K562 (cell line): ENCODE results near the gene CMSS1. TPM values are rescaled to one million over a fixed set of nuclear protein-coding genes. Genes with fewer than 3 reads are reported as not detected.

ENCODE experiments used
- ATAC-seq: fragments of 200-7000 bp; cut with Tn5 transposase; 3 replicates; pipeline ENCODE4 v1.9.1; 2020; ENCODE audit warnings: moderate library complexity
- BruUV-seq: library from RNA; stranded (reverse); fragments of 400-500 nt; replicated peaks from 2 replicates; lab custom pipeline; 2021; lab: Mats Ljungman, UMichigan
- CTCF ChIA-PET: fragments of 300-600 bp; formaldehyde crosslinking; extraction: SDS; loops from one replicate; lab custom pipeline; 2021; ENCODE audit warnings: low intra/inter-chr PET ratio; lab: Yijun Ruan, JAX
- POLR2A ChIA-PET: fragments of 300-600, 350-650 bp; sonication (Branson Sonifier 250); formaldehyde crosslinking; extraction: SDS; loops from one replicate; lab custom pipeline; 2021; ENCODE audit warnings: antibody characterized with exemption, inconsistent platforms; lab: Yijun Ruan, JAX
- DNase-seq, 4 experiments: peaks; one replicate each; pipeline versions ENCODE4 v3.0.0 to v3.0.0-alpha.2; 2011 to 2018; ENCODE audit warnings: low spot score in 3 of 4, mixed read lengths in 3 of 4; ENCODE audit errors: extremely low read depth in 1 of 4
- FAIRE-seq: peaks from 2 replicates; lab custom pipeline; 2011; peaks lifted over from hg19 to GRCh38; lab: Jason Lieb, UNC
- H2AFZ ChIP-seq: 2 replicates; pipeline ENCODE4 v1.6.0; 2011; ENCODE audit warnings: low read depth, low read length, control low read depth, inconsistent platforms
- H3K27ac ChIP-seq: fragments of 200-600 bp; 3 replicates; pipeline ENCODE4 v1.8.0; 2011; ENCODE audit warnings: low read depth, mild to moderate bottlenecking, control low read depth, inconsistent platforms, low read length, moderate library complexity, mixed read lengths; ENCODE audit errors: extremely low read depth
- H3K27me3 ChIP-seq, 2 experiments: fragments of 300-600 bp in 1 of 2; 2 replicates in 1 of 2; 3 replicates in 1 of 2; pipeline versions ENCODE4 v1.6.0 to v1.8.0; 2011; ENCODE audit warnings: inconsistent platforms in 2 of 2, low read length in 2 of 2, mild to moderate bottlenecking in 1 of 2, mixed read lengths in 1 of 2, moderate library complexity in 1 of 2; ENCODE audit not compliant: control insufficient read depth in 2 of 2, insufficient read depth in 2 of 2
- H3K36me3 ChIP-seq: fragments of 300-600 bp; 3 replicates; pipeline ENCODE4 v1.8.0; 2011; ENCODE audit warnings: mild to moderate bottlenecking, low read length, inconsistent platforms; ENCODE audit not compliant: control insufficient read depth, insufficient read depth
- H3K4me1 ChIP-seq, 2 experiments: fragments of 200-600 bp in 1 of 2; replicated peaks in 1 of 2; 2 replicates in 1 of 2; 3 replicates in 1 of 2; pipeline versions ENCODE4 v1.5.1 to v1.8.0; 2011; ENCODE audit warnings: inconsistent platforms in 2 of 2, low read length in 2 of 2, mild to moderate bottlenecking in 1 of 2, mixed read lengths in 1 of 2, moderate library complexity in 1 of 2; ENCODE audit not compliant: control insufficient read depth in 2 of 2, insufficient read depth in 2 of 2
- H3K4me2 ChIP-seq: 2 replicates; pipeline ENCODE4 v1.6.1; 2011; ENCODE audit warnings: low read length, control low read depth, inconsistent platforms, mixed read lengths; ENCODE audit not compliant: insufficient read depth
- H3K4me3 ChIP-seq: fragments of 200-600 bp; sonication (generic), shearing (Covaris generic); 2 replicates; pipeline ENCODE4 v1.5.1; 2016; ENCODE audit warnings: control low read depth, inconsistent platforms
- H3K79me2 ChIP-seq: fragments of 200-600 bp; 3 replicates; pipeline ENCODE4 v1.8.0; 2011; ENCODE audit warnings: low read length, inconsistent platforms; ENCODE audit not compliant: control insufficient read depth, insufficient read depth
- H3K9ac ChIP-seq, 2 experiments: 2 replicates each; pipeline versions ENCODE4 v1.6.0 to v1.6.1; 2011; ENCODE audit warnings: low read depth in 2 of 2, low read length in 2 of 2, control low read depth in 1 of 2, inconsistent platforms in 1 of 2, mild to moderate bottlenecking in 1 of 2, mixed read lengths in 1 of 2; ENCODE audit not compliant: insufficient read depth in 1 of 2
- H3K9me1 ChIP-seq: one replicate; pipeline ENCODE4 v1.6.0; 2011; ENCODE audit warnings: inconsistent platforms, mild to moderate bottlenecking, low read length, moderate library complexity; ENCODE audit not compliant: control insufficient read depth, insufficient read depth
- H3K9me3 ChIP-seq: replicated peaks from 2 replicates; pipeline ENCODE4 v1.5.1; 2011; ENCODE audit warnings: low read depth, low read length, inconsistent platforms; ENCODE audit not compliant: control insufficient read depth, insufficient read depth
- H4K20me1 ChIP-seq: replicated peaks from 2 replicates; pipeline ENCODE4 v1.6.1; 2011; ENCODE audit warnings: low read length, inconsistent platforms, mixed read lengths; ENCODE audit not compliant: control insufficient read depth, insufficient read depth
- MITF ChIP-seq: IDR thresholded peaks from 2 replicates; pipeline ENCODE4 v1.6.1; 2014; ENCODE audit warnings: antibody characterized with exemption
- MTA1 ChIP-seq: fragments of 450-650 bp; IDR thresholded peaks from 2 replicates; pipeline ENCODE4 v1.6.1; 2017; ENCODE audit warnings: borderline replicate concordance
- NR4A1 ChIP-seq, 2 experiments: fragments of 250-450 bp in 1 of 2; fragments of 450-650 bp in 1 of 2; sonication (Bioruptor Pico) in 1 of 2; IDR thresholded peaks; 2 replicates each; pipeline versions ENCODE4 v1.4.0 to v1.6.1; 2016 to 2020; ENCODE audit warnings: mild to moderate bottlenecking in 2 of 2, missing compliant biosample characterization in 1 of 2, missing genetic modification characterization in 1 of 2, moderate library complexity in 1 of 2
- RBBP5 ChIP-seq: fragments of 200-600 bp; sonication (generic); IDR thresholded peaks from 2 replicates; pipeline ENCODE4 v1.6.1; 2012; ENCODE audit warnings: borderline replicate concordance, mild to moderate bottlenecking, low read length, control low read depth, inconsistent platforms; ENCODE audit not compliant: insufficient read depth, poor library complexity, severe bottlenecking
- RFX5 ChIP-seq: IDR thresholded peaks from 2 replicates; pipeline ENCODE4 v1.6.1; 2011; ENCODE audit warnings: low read depth, mild to moderate bottlenecking, improper control_type of control experiment, low read length
- ZNF217 ChIP-seq: sonication (generic); formaldehyde crosslinking; IDR thresholded peaks from 2 replicates; pipeline ENCODE4 v1.8.0; 2022; ENCODE audit warnings: mild to moderate bottlenecking, missing genetic modification reagents
- ZNF311 ChIP-seq: fragments of 250-450 bp; sonication (Bioruptor Pico); IDR thresholded peaks from 2 replicates; pipeline ENCODE4 v1.4.0; 2020; ENCODE audit warnings: mild to moderate bottlenecking, moderate library complexity
- ZNF75A ChIP-seq: fragments of 450-650 bp; formaldehyde crosslinking; IDR thresholded peaks from 2 replicates; pipeline ENCODE4 v1.4.0; 2020; ENCODE audit warnings: mild to moderate bottlenecking
- WGBS: fragments of 100-300 bp; shearing (Covaris generic); methylation state at CpG from one replicate; pipeline ENCODE4 v1.1.6; 2016; ENCODE audit warnings: low coverage, mixed read lengths; ENCODE audit not compliant: insufficient coverage; ENCODE audit errors: missing lambda C conversion rate; 5-methylcytosine and 5-hydroxymethylcytosine counted together
- in situ Hi-C: fragments of 300-500 bp; cut with MboI; formaldehyde crosslinking; loops from 4 replicates; pipeline ENCODE4 v1.15.0; 2018; ENCODE audit warnings: inconsistent platforms, mixed read lengths
- intact Hi-C: fragments of 100-400 bp; cut with micrococcal nuclease; formaldehyde crosslinking; loops from 2 replicates; pipeline ENCODE4 v1.14.2; 2022
- polyA plus RNA-seq, 8 experiments: library from polyadenylated mRNA; depleted of rRNA in 4 of 8; stranded (reverse) in 5 of 8; unstranded in 3 of 8; fragments of >200 nt; fragmentation: Nextera tagmentation in 2 of 8; fragmentation: Illumina TruSeq in 1 of 8; extraction: Ambion mirVana in 2 of 8; extraction: Trizol in 1 of 8; gene quantifications; 2 replicates each; pipeline versions ENCODE4 v1.2.1 to v1.2.3, GENCODE V29; 2011 to 2014; ENCODE audit warnings: inconsistent platforms in 1 of 8, missing spikeins in 1 of 8
- total RNA-seq, 7 experiments: library from RNA; depleted of rRNA in 6 of 7; stranded (reverse); fragments of >200 nt in 6 of 7; fragmentation: Illumina TruSeq in 2 of 7; extraction: Trizol in 2 of 7; gene quantifications; 2 replicates each; pipeline versions ENCODE4 v1.2.1 to v1.2.3, GENCODE V29; 2011 to 2021; ENCODE audit warnings: low replicate concordance in 1 of 7
- TF ChIP-seq, protein P1 (sequence below): sonication (generic); formaldehyde crosslinking; IDR thresholded peaks from 2 replicates; pipeline ENCODE4 v1.9.0; 2022; ENCODE audit warnings: mild to moderate bottlenecking, missing genetic modification reagents

Gene CMSS1
- total and polyA plus RNA-seq, 9 of the 15 experiments (the other 6 are each of a cell fraction or from before 2014, with no cell fraction given) = 46.9 to 109 (median 72.3) TPM

DNA sequence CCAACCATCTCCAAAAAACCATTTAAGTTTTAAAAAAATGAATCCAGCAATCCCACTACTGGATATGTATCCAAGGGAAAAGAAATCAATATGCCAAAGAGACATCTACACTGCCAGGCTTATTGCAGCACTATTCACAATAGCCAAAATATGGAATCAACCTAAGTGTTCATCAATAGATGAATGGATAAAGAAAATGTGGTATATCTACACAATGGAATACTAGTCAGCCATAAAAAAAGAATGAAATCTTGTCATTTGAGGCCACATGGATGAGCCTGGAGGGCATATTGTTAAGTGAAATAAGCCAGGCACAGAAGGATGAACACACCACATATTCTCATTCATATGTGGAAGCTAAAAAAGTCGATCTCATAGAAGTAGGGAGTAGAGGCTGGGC, 160.6 kb downstream of the CMSS1 start:
- CTCF ChIA-PET = no interaction called here
- intact Hi-C loops = no loop called here
- no peaks in the 10 kb centered on the region for H3K9me1 ChIP-seq
- no TSS peak for BruUV-seq
- no peak overlapping the region for H3K27ac ChIP-seq
- no peak overlapping the region for H3K9ac ChIP-seq
- no peaks in the 10 kb centered on the region for H3K4me1 ChIP-seq
- no peaks in the 10 kb centered on the region for H3K9me3 ChIP-seq
- no peak for FAIRE-seq
- TF ChIP-seq ZNF75A (CRISPR knock-in tag) (no peak), ZNF217 (CRISPR knock-in tag) (no peak), MITF (no peak), NR4A1 (CRISPR knock-in tag; IDR thresholded peaks at IDR 0.05) (no peak), NR4A1 (tag; IDR thresholded peaks at IDR 0.05) (no peak), RBBP5 (no peak), MTA1 (no peak), RFX5 (no peak), ZNF311 (no peak)
- TF ChIP-seq, protein P1, sequence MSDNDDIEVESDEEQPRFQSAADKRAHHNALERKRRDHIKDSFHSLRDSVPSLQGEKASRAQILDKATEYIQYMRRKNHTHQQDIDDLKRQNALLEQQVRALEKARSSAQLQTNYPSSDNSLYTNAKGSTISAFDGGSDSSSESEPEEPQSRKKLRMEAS (CRISPR knock-in tag) = no peak
- TF ChIP-seq, all 486 proteins: peak for 0
- H3K27me3 ChIP-seq = no peaks in the 10 kb centered on the region
- in situ Hi-C loops = no loop called here
- no peak overlapping the region for H3K4me3 ChIP-seq
- DNase-seq (no peak), ATAC-seq (no peak)
- no peak overlapping the region for H2AFZ ChIP-seq
- WGBS = 82% methylated on average over 1 of the region's 1 CpG
- POLR2A ChIA-PET = interaction anchor here (0.8 kb wide), 1 partner anchor 24 kb away, joined by 4 read pairs; no protein-coding TSS in a partner anchor
- H4K20me1 ChIP-seq = no peaks in the 10 kb centered on the region
- H3K4me2 ChIP-seq = no peak overlapping the region
- H3K79me2 ChIP-seq = no peaks in the 10 kb centered on the region; the same call in 2 of the 3 replicates
- H3K36me3 ChIP-seq = no peaks in the 10 kb centered on the region
